A549 (cell line): ENCODE measurements around the gene RAB3D.

ENCODE experiments used
- BCL3 ChIP-seq: fragments of >200 bp; sonication (Bioruptor Twin); formaldehyde crosslinking; IDR thresholded peaks from 3 replicates; pipeline ENCODE4 v1.6.1; 2016
- CBX2 ChIP-seq: fragments of 200-600 bp; sonication (generic); IDR thresholded peaks from 2 replicates; pipeline ENCODE4 v1.6.1; 2016; ENCODE audit warnings: low read depth, mild to moderate bottlenecking, borderline replicate concordance
- POLR2A ChIP-seq: IDR thresholded peaks from 2 replicates; pipeline ENCODE4 v1.6.1; 2012; ENCODE audit warnings: mild to moderate bottlenecking, low read length
- SMC3 ChIP-seq: fragments of >200 bp; sonication (Bioruptor Twin); formaldehyde crosslinking; IDR thresholded peaks from 3 replicates; pipeline ENCODE4 v1.6.1; 2018; ENCODE audit warnings: inconsistent platforms
- TF ChIP-seq, protein P1 (sequence below): fragments of >200 bp; sonication (Bioruptor Twin); formaldehyde crosslinking; IDR thresholded peaks from 3 replicates; pipeline ENCODE4 v1.5.1; 2016

DNA sequence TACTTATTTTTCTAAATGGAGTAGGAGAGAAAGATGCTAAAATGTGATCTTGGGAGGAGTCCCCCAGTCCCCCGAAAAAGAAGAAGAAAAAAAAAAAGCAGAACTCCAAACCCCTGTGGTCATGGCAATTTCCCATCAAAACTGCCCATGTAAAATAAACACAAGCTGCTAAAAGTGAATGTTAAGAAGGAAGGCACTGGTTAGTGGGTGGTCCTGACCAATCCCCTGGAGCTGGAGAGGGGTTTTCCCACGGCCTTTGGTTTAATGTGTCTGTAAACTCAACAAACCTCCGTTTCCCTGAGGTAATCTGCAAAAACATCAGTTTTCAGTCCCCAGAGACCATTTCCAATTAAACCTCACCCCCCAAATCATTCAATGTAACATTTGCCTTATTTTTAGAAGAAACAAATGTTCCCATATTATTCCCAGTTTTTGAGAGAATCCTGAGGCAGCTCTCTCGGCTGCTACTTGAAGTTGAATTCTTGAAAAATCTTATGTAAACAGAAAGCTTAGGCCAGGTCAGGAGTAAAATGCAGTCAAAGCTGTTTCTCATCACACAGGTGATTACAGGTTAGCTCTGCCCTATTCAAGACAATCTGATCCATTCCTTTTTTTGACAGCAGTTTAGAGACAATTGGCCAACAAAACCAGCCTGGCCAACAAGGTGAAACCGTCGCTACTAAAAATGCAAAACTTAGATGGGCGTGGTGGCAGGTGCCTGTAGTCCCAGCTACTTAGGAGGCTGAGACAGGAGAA, 17.0 kb downstream of the RAB3D start:
- TF ChIP-seq POLR2A (no peak), BCL3 (no peak), CBX2 (no peak), SMC3 (no peak)
- TF ChIP-seq, protein P1, sequence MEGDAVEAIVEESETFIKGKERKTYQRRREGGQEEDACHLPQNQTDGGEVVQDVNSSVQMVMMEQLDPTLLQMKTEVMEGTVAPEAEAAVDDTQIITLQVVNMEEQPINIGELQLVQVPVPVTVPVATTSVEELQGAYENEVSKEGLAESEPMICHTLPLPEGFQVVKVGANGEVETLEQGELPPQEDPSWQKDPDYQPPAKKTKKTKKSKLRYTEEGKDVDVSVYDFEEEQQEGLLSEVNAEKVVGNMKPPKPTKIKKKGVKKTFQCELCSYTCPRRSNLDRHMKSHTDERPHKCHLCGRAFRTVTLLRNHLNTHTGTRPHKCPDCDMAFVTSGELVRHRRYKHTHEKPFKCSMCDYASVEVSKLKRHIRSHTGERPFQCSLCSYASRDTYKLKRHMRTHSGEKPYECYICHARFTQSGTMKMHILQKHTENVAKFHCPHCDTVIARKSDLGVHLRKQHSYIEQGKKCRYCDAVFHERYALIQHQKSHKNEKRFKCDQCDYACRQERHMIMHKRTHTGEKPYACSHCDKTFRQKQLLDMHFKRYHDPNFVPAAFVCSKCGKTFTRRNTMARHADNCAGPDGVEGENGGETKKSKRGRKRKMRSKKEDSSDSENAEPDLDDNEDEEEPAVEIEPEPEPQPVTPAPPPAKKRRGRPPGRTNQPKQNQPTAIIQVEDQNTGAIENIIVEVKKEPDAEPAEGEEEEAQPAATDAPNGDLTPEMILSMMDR, result no peak
